GM21825 (cell line): ENCODE data around the gene CLCNKB.
"Not testable (repeated sequence)": the region's sequence is repeated elsewhere in the genome, so short reads cannot be mapped to it uniquely, and the experiment has no call there.

Experiments used
- ATAC-seq: cut with Tn5 transposase; IDR thresholded peaks from one replicate; pipeline ENCODE4 v1.9.1; 2021; ENCODE audit warnings: mild to moderate bottlenecking, moderate library complexity; ENCODE audit not compliant: unreplicated experiment

The CLCNKB gene

GRCh38 chr1:16055613-16056520 is 12.3 kb downstream of the CLCNKB start:
- no peak for ATAC-seq

GRCh38 chr1:16056521-16056912 is 12.9 kb downstream of the CLCNKB start:
- not testable (repeated sequence) for ATAC-seq

GRCh38 chr1:16057314-16057915 is 13.8 kb downstream of the CLCNKB start:
- ATAC-seq: not testable (repeated sequence)

GRCh38 chr1:16058394-16059120 is 15.0 kb downstream of the CLCNKB start:
- not testable (repeated sequence) for ATAC-seq

- no peak for ATAC-seq
Measured at GRCh38 chr1:16061266-16061665, 17.7 kb downstream of the CLCNKB start.

GRCh38 chr1:16061989-16062686 is 18.6 kb downstream of the CLCNKB start:
- not testable (repeated sequence) for ATAC-seq

- ATAC-seq: not testable (repeated sequence)
Measured at GRCh38 chr1:16062687-16063075, 19.1 kb downstream of the CLCNKB start.

GRCh38 chr1:16063226-16063829 is 19.7 kb downstream of the CLCNKB start:
- no peak for ATAC-seq

- ATAC-seq: no peak
Measured at GRCh38 chr1:16063921-16064320, 20.3 kb downstream of the CLCNKB start.

GRCh38 chr1:16064536-16065268 is 21.1 kb downstream of the CLCNKB start:
- no peak for ATAC-seq

GRCh38 chr1:16065269-16065576 is 21.6 kb downstream of the CLCNKB start:
- ATAC-seq: no peak

- ATAC-seq: no peak
Measured at GRCh38 chr1:16066245-16066644, 22.7 kb downstream of the CLCNKB start.

- ATAC-seq: no peak
Measured at GRCh38 chr1:16067127-16067768, 23.7 kb downstream of the CLCNKB start.

- no peak for ATAC-seq
Measured at GRCh38 chr1:16067933-16068332, 24.4 kb downstream of the CLCNKB start.

GRCh38 chr1:16068356-16069270 is 25.0 kb downstream of the CLCNKB start:
- no peak for ATAC-seq

- no peak for ATAC-seq
Measured at GRCh38 chr1:16070640-16071355, 27.2 kb downstream of the CLCNKB start.

- no peak for ATAC-seq
Measured at GRCh38 chr1:16071614-16072013, 28.0 kb downstream of the CLCNKB start.

- no peak for ATAC-seq
Measured at GRCh38 chr1:16072095-16072494, 28.5 kb downstream of the CLCNKB start.
